Mesenchymal stem cell (in vitro differentiated cells and primary cell): Measurements from ENCODE around the gene ANKRD12.

Experiments
- DNase-seq: peaks from one replicate; pipeline ENCODE4 v3.0.0-alpha.2; 2013
- H2AFZ ChIP-seq: one replicate; pipeline ENCODE4 v1.6.1; 2013; ENCODE audit warnings: low read depth, mild to moderate bottlenecking, control low read depth, inconsistent platforms, low read length, moderate library complexity
- H2AK5ac ChIP-seq: 2 replicates; pipeline ENCODE4 v1.6.1; 2013; ENCODE audit warnings: low read length, moderate library complexity, mild to moderate bottlenecking, inconsistent platforms; ENCODE audit not compliant: severe bottlenecking
- H2BK120ac ChIP-seq: one replicate; pipeline ENCODE4 v1.6.1; 2013; ENCODE audit warnings: low read depth, mild to moderate bottlenecking, inconsistent platforms, low read length, moderate library complexity
- H2BK12ac ChIP-seq, 2 experiments: one replicate each; pipeline ENCODE4 v1.6.1; 2013; ENCODE audit warnings: inconsistent platforms in 2 of 2, low read length in 2 of 2, mild to moderate bottlenecking in 2 of 2, moderate library complexity in 2 of 2, control low read depth in 1 of 2
- H2BK15ac ChIP-seq: one replicate; pipeline ENCODE4 v1.6.1; 2013; ENCODE audit warnings: mild to moderate bottlenecking, low read depth, inconsistent platforms; ENCODE audit not compliant: poor library complexity, severe bottlenecking
- H2BK5ac ChIP-seq: 2 replicates; pipeline ENCODE4 v1.6.1; 2013; ENCODE audit warnings: low read depth, mild to moderate bottlenecking, low read length, control low read depth, inconsistent platforms; ENCODE audit not compliant: poor library complexity, severe bottlenecking
- H3K14ac ChIP-seq, 2 experiments: one replicate each; pipeline ENCODE4 v1.6.1; 2013; ENCODE audit warnings: inconsistent platforms in 2 of 2, low read length in 2 of 2, control low read depth in 1 of 2, mild to moderate bottlenecking in 1 of 2, moderate library complexity in 1 of 2
- H3K18ac ChIP-seq, 2 experiments: one replicate each; pipeline ENCODE4 v1.6.1; 2013; ENCODE audit warnings: inconsistent platforms in 2 of 2, low read length in 2 of 2, control low read depth in 1 of 2, low read depth in 1 of 2, mild to moderate bottlenecking in 1 of 2
- H3K23ac ChIP-seq, 2 experiments: one replicate each; pipeline ENCODE4 v1.6.1; 2013; ENCODE audit warnings: inconsistent platforms in 2 of 2, low read length in 2 of 2, mild to moderate bottlenecking in 2 of 2, moderate library complexity in 2 of 2, control low read depth in 1 of 2
- H3K27ac ChIP-seq: 2 replicates; pipeline ENCODE4 v1.5.1; 2013; ENCODE audit warnings: mild to moderate bottlenecking, moderate library complexity, low read length, control low read depth, inconsistent platforms; ENCODE audit not compliant: poor library complexity, severe bottlenecking
- H3K27me3 ChIP-seq, 2 experiments: 2 replicates each; pipeline versions ENCODE4 v1.6.1 to v1.7.0; 2013; ENCODE audit warnings: low read length in 2 of 2, mild to moderate bottlenecking in 2 of 2, moderate library complexity in 2 of 2, control low read depth in 1 of 2, inconsistent platforms in 1 of 2; ENCODE audit not compliant: control insufficient read depth in 1 of 2, insufficient read depth in 1 of 2
- H3K36me3 ChIP-seq, 2 experiments: 2 replicates each; pipeline versions ENCODE4 v1.6.1 to v1.7.0; 2013; ENCODE audit warnings: low read length in 2 of 2, control low read depth in 1 of 2, inconsistent platforms in 1 of 2, low read depth in 1 of 2, mild to moderate bottlenecking in 1 of 2; ENCODE audit not compliant: insufficient read depth in 2 of 2, control insufficient read depth in 1 of 2
- H3K4ac ChIP-seq, 2 experiments: one replicate each; pipeline ENCODE4 v1.6.1; 2013; ENCODE audit warnings: inconsistent platforms in 2 of 2, low read length in 2 of 2, mild to moderate bottlenecking in 2 of 2, moderate library complexity in 2 of 2, control low read depth in 1 of 2, low read depth in 1 of 2
- H3K4me1 ChIP-seq: 2 replicates; pipeline ENCODE4 v1.6.1; 2013; ENCODE audit warnings: low read depth, low read length, control low read depth; ENCODE audit not compliant: control insufficient read depth, insufficient read depth
- H3K4me2 ChIP-seq: 2 replicates; pipeline ENCODE4 v1.6.1; 2013; ENCODE audit warnings: low read length, mild to moderate bottlenecking, inconsistent platforms; ENCODE audit not compliant: poor library complexity, severe bottlenecking
- H3K4me3 ChIP-seq, 2 experiments: 2 replicates each; pipeline versions ENCODE4 v1.5.1 to v1.7.0; 2013; ENCODE audit warnings: low read length in 2 of 2, mild to moderate bottlenecking in 2 of 2, control low read depth in 1 of 2, low read depth in 1 of 2; ENCODE audit not compliant: insufficient read depth in 1 of 2
- H3K79me1 ChIP-seq: replicated peaks from 2 replicates; pipeline ENCODE4 v1.6.1; 2013; ENCODE audit warnings: mild to moderate bottlenecking, control low read depth, low read length, inconsistent platforms; ENCODE audit not compliant: poor library complexity, severe bottlenecking
- H3K9ac ChIP-seq: 2 replicates; pipeline ENCODE4 v1.7.0; 2013; ENCODE audit warnings: mild to moderate bottlenecking, low read length, moderate library complexity
- H3K9me3 ChIP-seq: 2 replicates; pipeline ENCODE4 v1.7.0; 2013; ENCODE audit warnings: mild to moderate bottlenecking, low read length; ENCODE audit not compliant: control insufficient read depth
- H4K8ac ChIP-seq: one replicate; pipeline ENCODE4 v1.6.1; 2013; ENCODE audit warnings: inconsistent platforms, mild to moderate bottlenecking, low read length, moderate library complexity
- H4K91ac ChIP-seq: one replicate; pipeline ENCODE4 v1.6.1; 2013; ENCODE audit warnings: mild to moderate bottlenecking, low read length, inconsistent platforms
- whole genome bisulfite sequencing: methylation state at CpG from one replicate; pipeline ENCODE4 v1.1.7; 2013; ENCODE audit warnings: mixed read lengths; 5-methylcytosine and 5-hydroxymethylcytosine counted together

The ANKRD12 gene

DNA sequence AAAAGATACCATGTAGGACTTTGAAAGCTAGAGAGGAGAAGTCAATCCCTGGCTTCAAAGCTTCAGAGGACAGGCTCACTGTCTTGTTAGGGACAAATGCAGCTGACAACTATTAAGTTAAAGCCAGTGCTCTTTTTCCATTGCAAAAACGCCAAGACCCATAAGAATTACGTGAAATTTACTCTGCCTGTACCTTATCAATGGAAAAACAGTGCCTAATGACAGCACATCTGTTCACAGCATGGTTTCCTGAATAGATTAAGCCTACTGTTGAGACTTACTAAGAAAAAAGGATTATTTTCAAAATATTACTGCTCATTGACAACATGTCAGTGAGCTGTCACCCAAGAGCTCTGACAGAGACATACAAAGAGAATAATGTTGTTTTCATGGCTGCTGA, 52.9 kb downstream of the ANKRD12 start:
- peaks cover 10 to 96% of the 10 kb centered on the region in 2 experiments for H3K36me3 ChIP-seq
- no peak overlapping the region for H2BK15ac ChIP-seq
- peaks cover 21% of the 10 kb centered on the region for H3K79me1 ChIP-seq
- no peak overlapping the region for H3K4me2 ChIP-seq
- H4K8ac ChIP-seq: no peak overlapping the region
- H2BK5ac ChIP-seq: no peak overlapping the region
- no peak overlapping the region for H3K27ac ChIP-seq
- no peaks in the 10 kb centered on the region for H3K27me3 ChIP-seq
- H4K91ac ChIP-seq: no peak overlapping the region
- H2AFZ ChIP-seq: no peak overlapping the region
- H2BK120ac ChIP-seq: no peak overlapping the region
- H3K14ac ChIP-seq: no peak overlapping the region
- no peak overlapping the region for H3K18ac ChIP-seq
- H3K9me3 ChIP-seq: no peaks in the 10 kb centered on the region
- WGBS: 100% methylated on average over 2 of the region's 2 CpGs
- H2AK5ac ChIP-seq: no peak overlapping the region
- no peak overlapping the region for H3K4me3 ChIP-seq
- H3K4me1 ChIP-seq: no peaks in the 10 kb centered on the region
- H3K9ac ChIP-seq: no peak overlapping the region
- no peak overlapping the region for H2BK12ac ChIP-seq
- no peak overlapping the region for H3K23ac ChIP-seq
- DNase-seq: no peak
- no peak overlapping the region for H3K4ac ChIP-seq

DNA sequence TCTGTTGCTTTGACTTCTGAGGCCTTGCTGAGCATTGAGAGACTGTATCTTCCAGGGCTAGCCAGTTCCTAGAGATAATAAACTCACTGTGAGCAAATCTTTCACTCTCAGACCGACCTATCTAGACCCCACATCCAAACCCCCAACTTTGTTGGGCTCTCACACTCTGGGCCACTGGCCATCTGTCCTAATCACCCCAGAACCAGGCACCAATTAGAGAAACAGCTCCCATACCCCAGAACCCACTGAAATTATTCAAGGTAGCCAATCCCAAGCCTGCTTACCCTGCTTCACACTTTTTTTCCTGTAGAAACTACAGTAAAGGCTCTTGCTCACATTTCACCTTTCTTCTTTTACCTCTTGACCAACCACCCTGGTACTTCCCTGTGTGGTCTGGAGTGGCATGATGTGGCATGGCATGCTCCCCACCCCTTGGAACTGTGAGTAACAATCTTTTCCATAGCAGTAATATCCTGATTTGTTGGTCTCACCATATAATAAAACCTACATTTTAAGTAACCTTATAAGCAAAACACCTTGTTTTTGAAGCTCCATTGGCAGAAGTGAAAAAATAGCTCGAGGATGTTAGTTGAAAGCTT, 55.2 kb downstream of the ANKRD12 start:
- H2AFZ ChIP-seq: no peak overlapping the region
- no peak overlapping the region for H3K27ac ChIP-seq
- WGBS: 97% methylated on average over 2 of the region's 2 CpGs
- no peak overlapping the region for H3K14ac ChIP-seq
- H3K9me3 ChIP-seq: no peaks in the 10 kb centered on the region
- no peak overlapping the region for H2BK120ac ChIP-seq
- no peaks in the 10 kb centered on the region for H3K4me1 ChIP-seq
- H3K4me3 ChIP-seq: no peak overlapping the region
- peaks cover 10 to 97% of the 10 kb centered on the region in 2 experiments for H3K36me3 ChIP-seq
- H2BK15ac ChIP-seq: no peak overlapping the region
- H2AK5ac ChIP-seq: no peak overlapping the region
- H3K4me2 ChIP-seq: no peak overlapping the region
- no peak overlapping the region for H3K18ac ChIP-seq
- no peak overlapping the region for H3K4ac ChIP-seq
- no peaks in the 10 kb centered on the region for H3K27me3 ChIP-seq
- DNase-seq: no peak
- H4K8ac ChIP-seq: no peak overlapping the region
- H2BK5ac ChIP-seq: no peak overlapping the region
- H3K79me1 ChIP-seq: peaks cover 20% of the 10 kb centered on the region
- no peak overlapping the region for H2BK12ac ChIP-seq
- H4K91ac ChIP-seq: no peak overlapping the region
- no peak overlapping the region for H3K23ac ChIP-seq
- H3K9ac ChIP-seq: no peak overlapping the region

DNA sequence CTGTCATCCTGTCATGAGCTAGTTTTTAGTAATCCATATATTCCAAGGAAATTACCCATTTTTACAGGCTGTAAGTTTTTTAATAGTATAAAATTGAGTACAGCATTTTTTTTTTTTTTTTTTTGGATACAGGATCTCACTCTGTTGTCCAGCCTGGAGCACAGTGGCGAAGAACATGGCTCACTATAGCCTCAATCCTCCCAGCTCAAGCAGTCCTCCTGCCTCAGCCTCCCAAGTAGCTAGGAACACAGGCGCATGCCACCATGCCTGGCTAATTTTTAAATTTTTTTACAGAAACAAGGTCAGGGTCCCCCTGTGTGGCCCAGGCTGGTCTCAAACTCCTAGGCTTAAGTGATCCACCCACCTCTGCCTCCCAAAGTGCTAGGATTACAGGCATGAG, 56.5 kb downstream of the ANKRD12 start:
- Histone ChIP-seq H3K14ac (no peak overlapping the region), H2BK5ac (no peak overlapping the region), H3K4ac (no peak overlapping the region), H3K23ac (no peak overlapping the region), H2BK120ac (no peak overlapping the region), H2AK5ac (no peak overlapping the region), H3K27ac (no peak overlapping the region), H3K36me3 (peaks cover 5 to 97% of the 10 kb centered on the region in 2 experiments), H3K18ac (no peak overlapping the region), H3K9me3 (no peaks in the 10 kb centered on the region), H3K79me1 (peaks cover 17% of the 10 kb centered on the region), H4K8ac (no peak overlapping the region), H4K91ac (no peak overlapping the region), H2AFZ (no peak overlapping the region), H2BK15ac (no peak overlapping the region), H3K9ac (no peak overlapping the region), H3K4me2 (no peak overlapping the region), H2BK12ac (no peak overlapping the region), H3K4me1 (no peaks in the 10 kb centered on the region), H3K27me3 (no peaks in the 10 kb centered on the region), H3K4me3 (no peak overlapping the region)
- WGBS: 97% methylated on average over 2 of the region's 2 CpGs
- DNase-seq: no peak

DNA sequence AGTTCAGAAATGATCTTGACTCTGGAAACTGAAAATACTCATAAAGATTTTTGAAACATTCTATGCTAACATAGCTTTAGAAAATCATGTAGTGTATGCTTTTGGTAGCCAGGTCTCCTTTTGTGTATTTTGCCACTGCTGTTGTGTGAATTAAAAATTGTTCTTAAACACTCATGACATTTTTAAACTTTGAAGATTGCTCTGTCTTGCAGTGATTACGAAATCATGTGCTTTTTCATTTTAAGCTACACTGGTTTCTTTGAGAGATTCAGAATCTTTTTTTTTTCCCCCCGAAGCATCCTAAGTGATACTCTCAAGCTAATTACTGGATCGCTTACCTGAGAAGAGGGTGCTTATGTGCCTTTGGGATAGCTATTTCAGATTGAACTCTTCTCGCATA, 60.0 kb downstream of the ANKRD12 start:
- no peak overlapping the region for H2BK5ac ChIP-seq
- no peaks in the 10 kb centered on the region for H3K9me3 ChIP-seq
- no peak overlapping the region for H3K9ac ChIP-seq
- 92% methylated on average over 2 of the region's 4 CpGs for WGBS
- H2AK5ac ChIP-seq: no peak overlapping the region
- H4K8ac ChIP-seq: no peak overlapping the region
- H4K91ac ChIP-seq: no peak overlapping the region
- no peaks in the 10 kb centered on the region for H3K4me1 ChIP-seq
- H2AFZ ChIP-seq: no peak overlapping the region
- H2BK12ac ChIP-seq: no peak overlapping the region
- no peak overlapping the region for H3K18ac ChIP-seq
- H3K4me3 ChIP-seq: no peak overlapping the region
- H3K36me3 ChIP-seq: peaks cover 4 to 88% of the 10 kb centered on the region in 2 experiments
- no peak overlapping the region for H3K14ac ChIP-seq
- peaks cover 11% of the 10 kb centered on the region for H3K79me1 ChIP-seq
- DNase-seq: no peak
- H2BK15ac ChIP-seq: no peak overlapping the region
- no peak overlapping the region for H3K23ac ChIP-seq
- no peak overlapping the region for H3K4me2 ChIP-seq
- H3K27me3 ChIP-seq: no peaks in the 10 kb centered on the region
- H3K4ac ChIP-seq: no peak overlapping the region
- H3K27ac ChIP-seq: no peak overlapping the region
- H2BK120ac ChIP-seq: no peak overlapping the region
